HG03025 (cell line): ENCODE results near the gene HEPACAM2.

Experiments used
- ATAC-seq: cut with Tn5 transposase; IDR thresholded peaks from one replicate; pipeline ENCODE4 v1.9.1; 2021; ENCODE audit warnings: mild to moderate bottlenecking, moderate library complexity; ENCODE audit not compliant: unreplicated experiment, low FRiP score

The HEPACAM2 gene

GRCh38 chr7:93148727-93149126, 77.5 kb downstream of the HEPACAM2 start:
- ATAC-seq, result no peak

GRCh38 chr7:93148144-93148543, 78.1 kb downstream of the HEPACAM2 start, which contains the start of gene SAMD9L:
Gene SAMD9L, minus strand, starts transcription at chr7:93148385. Its CDS starts 12,414 bp downstream, at chr7:93135971.
- peak; percentile 72 for ATAC-seq

- ATAC-seq, result peak; percentile 75
Measured at GRCh38 chr7:93147363-93147762, 78.9 kb downstream of the HEPACAM2 start.

DNA sequence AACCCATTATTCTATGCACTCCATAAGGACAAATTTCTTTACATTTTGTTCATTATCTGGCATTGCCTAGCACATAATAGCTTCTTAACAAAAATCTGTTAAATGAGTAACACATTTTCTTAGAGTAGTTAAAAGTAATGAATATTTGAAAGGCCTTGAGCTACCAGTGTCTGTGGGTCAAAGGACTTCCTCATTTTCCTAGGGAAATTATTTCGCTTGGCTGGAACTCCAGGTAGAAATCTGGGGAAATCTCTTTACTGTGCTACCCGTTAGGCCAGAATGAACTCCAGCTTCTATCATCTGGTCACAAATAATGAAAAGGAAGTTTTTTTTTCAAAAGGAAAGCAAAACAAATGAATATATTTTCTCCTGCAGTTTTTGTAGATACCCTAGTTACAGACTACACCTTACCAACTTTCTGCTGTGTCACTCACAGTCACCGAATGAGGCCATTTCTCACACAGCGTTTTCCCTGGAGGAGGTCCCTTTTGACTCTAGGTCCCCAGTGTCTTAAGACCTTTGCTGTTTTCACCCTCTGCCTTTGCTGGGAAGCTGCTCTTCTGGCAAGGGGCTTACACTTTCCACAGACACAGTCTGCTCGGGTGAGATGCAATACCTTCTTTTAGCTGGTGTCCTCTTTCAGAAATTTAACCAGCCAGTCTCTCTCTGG, 79.7 kb downstream of the HEPACAM2 start:
- no peak for ATAC-seq

DNA sequence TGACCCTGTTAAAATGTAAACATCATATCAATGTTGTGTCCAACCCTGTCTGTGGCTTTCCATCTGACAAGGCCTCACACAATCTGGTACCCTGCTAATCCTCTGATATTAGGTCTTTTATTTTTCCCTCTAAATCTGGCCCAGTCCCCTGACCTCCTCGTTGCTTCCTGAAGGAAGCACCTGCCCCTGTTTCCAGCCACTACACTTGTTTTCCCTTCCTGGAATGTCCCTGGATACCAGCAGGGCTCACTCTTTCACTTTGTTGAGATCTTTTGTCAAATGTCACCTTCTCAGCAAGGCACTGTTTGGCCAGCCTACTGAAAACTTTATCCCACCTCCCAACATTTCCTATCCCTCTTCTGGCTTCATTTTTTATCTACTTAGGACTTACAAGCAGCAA, 80.2 kb downstream of the HEPACAM2 start:
- no peak for ATAC-seq

DNA sequence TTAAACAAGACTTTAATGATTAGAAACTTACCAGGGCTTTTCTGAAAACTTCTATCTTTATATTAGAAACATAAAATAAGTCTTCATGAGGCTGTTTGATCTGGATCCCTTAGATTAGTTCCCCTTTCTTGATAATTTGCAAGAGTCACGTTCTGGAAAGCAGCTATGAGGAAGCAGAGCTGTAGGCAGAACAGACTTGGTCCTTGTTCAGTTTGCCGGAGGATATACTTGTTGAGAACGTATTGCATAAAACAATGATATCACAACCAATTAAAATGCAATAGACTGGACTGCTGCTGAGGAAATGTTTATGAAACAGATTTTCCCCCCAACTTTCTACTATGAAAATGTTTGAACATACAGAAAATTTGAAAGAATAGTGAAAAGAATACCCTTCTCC, 80.9 kb downstream of the HEPACAM2 start:
- no peak for ATAC-seq

DNA sequence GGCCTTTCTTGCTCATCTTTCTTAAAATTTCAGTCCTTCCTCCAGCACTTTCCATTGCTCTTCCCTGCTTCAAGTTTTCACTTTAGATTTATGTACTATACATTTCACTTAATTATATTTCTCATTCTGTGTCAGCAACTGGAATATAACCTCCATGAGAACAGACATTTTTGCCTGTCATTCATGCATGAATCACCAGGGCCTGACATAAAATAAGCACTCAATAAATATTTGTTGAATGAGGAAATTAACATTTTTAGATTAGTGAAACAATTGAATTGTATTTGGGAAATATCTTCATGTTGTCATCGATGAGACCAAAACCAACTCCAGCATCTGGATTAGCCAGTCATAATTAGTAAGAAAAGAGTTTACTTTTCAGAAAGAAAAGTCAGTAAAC, 84.1 kb downstream of the HEPACAM2 start:
- no peak for ATAC-seq

- no peak for ATAC-seq
Measured at GRCh38 chr7:93140582-93141191, 85.6 kb downstream of the HEPACAM2 start.

DNA sequence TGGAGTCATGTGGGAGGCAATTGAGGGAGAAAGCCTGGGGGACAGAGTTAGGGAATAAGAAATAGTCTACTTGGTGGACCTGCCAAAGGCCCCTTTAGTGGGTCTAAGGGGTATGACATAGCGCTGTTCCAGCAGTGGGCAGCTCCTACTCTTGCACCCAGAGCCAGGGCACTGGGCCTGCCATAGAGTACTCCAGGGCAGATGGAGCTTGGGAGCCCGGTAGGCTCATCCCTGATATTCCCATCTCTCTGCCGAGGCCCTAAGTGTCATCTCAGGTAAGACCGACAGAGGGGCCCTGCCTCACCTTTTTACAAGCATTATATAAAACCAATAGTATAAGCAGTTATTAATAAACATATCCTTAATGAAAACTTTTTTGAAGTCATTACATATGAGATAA, 87.7 kb downstream of the HEPACAM2 start:
- no peak for ATAC-seq
